ENCODE measurements around the gene TUBA8. TPM values are rescaled to one million over a fixed set of nuclear protein-coding genes. Genes with fewer than 3 reads are reported as not detected.
A peak's percentile ranks its signal among the peaks of the same experiment; 100 is the strongest.
"Not testable (repeated sequence)": the region's sequence is repeated elsewhere in the genome, so short reads cannot be mapped to it uniquely, and the experiment has no call there.

The TUBA8 gene
- total RNA-seq, 2 donors from 2014 or later = 2.3 to 27.0 TPM

DNA sequence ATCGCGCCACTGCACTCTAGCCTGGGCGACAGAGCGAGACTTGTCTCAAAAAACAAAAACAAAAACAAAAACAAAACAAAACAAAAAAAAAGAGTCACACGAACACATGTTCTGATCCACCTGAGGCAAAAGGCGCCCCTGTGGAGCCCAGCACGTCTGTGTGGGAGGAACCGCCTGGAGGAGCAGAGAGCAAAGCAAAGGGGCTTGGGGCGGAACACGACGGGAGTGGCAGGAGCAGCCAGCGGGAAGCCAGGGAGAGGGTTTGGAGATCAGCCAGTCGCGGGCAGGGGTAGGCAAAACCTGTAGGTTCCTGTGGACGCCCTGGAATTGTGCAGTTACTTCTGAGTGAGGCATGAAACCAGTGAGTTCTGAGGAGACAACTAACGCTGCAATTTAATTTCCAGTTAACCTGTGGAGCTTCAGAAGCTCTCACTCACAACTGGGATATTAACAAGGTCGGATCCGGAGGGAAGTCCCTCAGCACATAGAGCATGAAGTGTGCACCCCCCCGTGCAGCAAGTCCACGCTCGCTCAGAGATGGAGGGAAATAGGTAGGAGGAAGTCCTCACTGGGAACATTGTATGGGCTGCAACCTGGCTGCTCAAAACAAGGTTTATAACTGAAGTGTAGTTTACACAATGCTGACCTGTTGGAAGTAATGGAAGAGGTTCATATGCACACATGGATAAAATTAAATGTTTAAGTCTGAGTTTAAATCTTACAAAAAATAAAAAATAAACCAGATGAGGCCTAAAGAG, 26.1 kb downstream of the TUBA8 start:
- no peaks in the 10 kb centered on the region for H3K9me3 ChIP-seq (ENCODE audit: control insufficient read depth, low read length, poor library complexity, severe bottlenecking)
- DNase-seq = no peak
- no peaks in the 10 kb centered on the region for H3K27me3 Mint-ChIP-seq
- peaks cover 2% of the 10 kb centered on the region for H3K4me1 Mint-ChIP-seq
- H3K27ac Mint-ChIP-seq = no peak overlapping the region
- ATAC-seq = no peak
- H3K4me3 Mint-ChIP-seq = no peak overlapping the region
- H3K36me3 Mint-ChIP-seq (ENCODE audit: low read depth) = peaks cover 2% of the 10 kb centered on the region

DNA sequence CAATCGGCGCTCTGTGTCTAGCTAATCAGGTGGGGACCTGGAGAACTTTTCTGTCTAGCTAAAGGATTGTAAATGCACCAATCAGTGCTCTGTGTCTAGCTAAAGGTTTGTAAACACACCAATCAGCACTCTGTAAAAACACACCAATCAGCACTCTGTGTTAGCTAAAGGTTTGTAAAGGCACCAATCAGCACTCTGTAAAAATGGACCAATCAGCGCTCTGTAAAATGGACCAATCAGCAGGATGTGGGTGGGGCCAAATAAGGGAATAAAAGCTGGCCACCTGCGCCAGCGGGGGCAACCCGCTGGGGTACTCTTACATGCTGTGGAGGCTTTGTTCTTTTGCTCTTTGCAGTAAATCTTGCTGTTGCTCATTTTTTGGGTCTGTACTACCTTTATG, 30.4 kb downstream of the TUBA8 start:
- not testable (repeated sequence) for H3K4me3 Mint-ChIP-seq; H3K4me1 Mint-ChIP-seq; DNase-seq; H3K9me3 ChIP-seq (ENCODE audit: control insufficient read depth, low read length, poor library complexity, severe bottlenecking); H3K36me3 Mint-ChIP-seq (ENCODE audit: low read depth); H3K27ac Mint-ChIP-seq; ATAC-seq; H3K27me3 Mint-ChIP-seq

DNA sequence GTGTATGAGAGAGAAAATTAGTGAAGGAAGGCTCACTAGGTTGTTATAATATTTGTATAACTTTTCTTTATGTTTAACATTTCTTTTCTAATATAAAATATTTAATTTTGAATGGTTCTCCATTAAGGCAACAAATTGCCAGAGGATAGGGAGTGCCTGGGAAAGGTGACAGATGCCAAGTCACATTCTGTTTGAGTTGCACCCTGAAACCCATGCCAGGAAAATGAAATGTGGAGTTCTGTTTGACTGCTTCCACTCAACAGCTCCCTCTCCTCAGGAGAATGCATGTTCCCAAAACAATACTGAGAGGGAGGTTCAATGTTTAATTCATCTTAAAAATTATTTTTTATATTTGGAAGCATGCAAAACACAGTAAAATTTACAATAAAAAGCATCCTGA, 33.5 kb downstream of the TUBA8 start:
- H3K36me3 Mint-ChIP-seq (ENCODE audit: low read depth) = no peaks in the 10 kb centered on the region
- DNase-seq (no peak), ATAC-seq (no peak)
- no peaks in the 10 kb centered on the region for H3K27me3 Mint-ChIP-seq
- no peaks in the 10 kb centered on the region for H3K9me3 ChIP-seq (ENCODE audit: control insufficient read depth, low read length, poor library complexity, severe bottlenecking)
- no peak overlapping the region for H3K27ac Mint-ChIP-seq
- H3K4me1 Mint-ChIP-seq = peaks cover 15% of the 10 kb centered on the region
- H3K4me3 Mint-ChIP-seq = no peak overlapping the region

DNA sequence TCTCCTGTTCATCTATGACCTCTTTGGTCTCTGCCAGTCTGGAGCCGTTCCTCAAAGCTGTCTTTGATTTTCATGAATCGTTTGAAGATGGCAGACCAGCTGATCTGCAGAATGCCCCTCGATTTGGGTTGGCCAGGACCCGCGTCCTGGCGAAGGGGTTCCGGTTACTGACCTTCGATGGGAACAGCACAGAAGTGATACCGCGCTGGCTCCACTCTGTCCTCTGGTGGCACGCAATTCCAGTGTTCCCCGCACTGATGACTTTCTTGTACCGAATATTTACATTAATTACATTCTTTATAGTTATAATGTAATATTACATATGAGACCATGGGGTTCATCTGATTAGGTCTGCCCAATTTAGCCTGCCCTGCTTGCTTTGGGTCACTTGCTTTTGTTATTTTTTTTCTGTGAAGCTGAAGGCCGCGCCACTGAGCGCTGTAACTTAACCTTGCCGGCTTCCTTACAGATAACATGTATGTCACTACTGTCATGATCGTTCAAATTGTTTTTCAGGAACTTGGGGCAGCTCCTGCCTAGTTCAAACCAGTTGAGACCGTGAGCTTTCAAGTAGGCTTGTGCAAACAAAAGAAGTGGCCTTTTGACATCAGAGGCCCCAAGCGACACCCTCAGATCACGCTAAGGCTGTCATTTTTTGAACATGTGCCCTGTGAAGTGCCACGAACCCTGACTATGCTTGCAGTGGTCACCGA, 35.2 kb downstream of the TUBA8 start:
- H3K4me3 Mint-ChIP-seq = no peak overlapping the region
- no peaks in the 10 kb centered on the region for H3K27me3 Mint-ChIP-seq
- DNase-seq = no peak
- no peak overlapping the region for H3K27ac Mint-ChIP-seq
- no peaks in the 10 kb centered on the region for H3K36me3 Mint-ChIP-seq (ENCODE audit: low read depth)
- ATAC-seq = no peak
- H3K4me1 Mint-ChIP-seq = peaks cover 23% of the 10 kb centered on the region
- H3K9me3 ChIP-seq (ENCODE audit: control insufficient read depth, low read length, poor library complexity, severe bottlenecking) = no peaks in the 10 kb centered on the region

DNA sequence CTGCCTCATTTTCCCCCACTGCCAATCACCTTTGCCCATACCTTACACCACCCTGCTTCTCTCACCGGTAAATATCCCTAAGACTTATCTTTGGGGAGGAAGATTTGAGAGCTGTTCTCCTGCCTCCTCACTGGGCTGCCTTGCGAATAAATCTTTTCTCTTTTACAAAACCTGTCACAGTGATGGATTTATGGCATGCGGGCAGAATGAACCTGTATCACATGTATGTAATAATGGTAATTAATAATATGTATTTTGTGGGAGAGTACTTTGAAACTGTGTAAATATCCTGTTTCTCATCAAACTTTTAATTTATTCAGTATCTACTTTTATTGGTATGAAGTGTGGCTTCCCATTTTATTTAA, 35.8 kb downstream of the TUBA8 start:
- Mint-ChIP-seq H3K4me3 (no peak overlapping the region), H3K27ac (no peak overlapping the region), H3K4me1 (peaks cover 26% of the 10 kb centered on the region), H3K27me3 (no peaks in the 10 kb centered on the region), H3K36me3 (ENCODE audit: low read depth) (no peaks in the 10 kb centered on the region)
- ATAC-seq (no peak), DNase-seq (no peak)
- no peaks in the 10 kb centered on the region for H3K9me3 ChIP-seq (ENCODE audit: control insufficient read depth, low read length, poor library complexity, severe bottlenecking)

DNA sequence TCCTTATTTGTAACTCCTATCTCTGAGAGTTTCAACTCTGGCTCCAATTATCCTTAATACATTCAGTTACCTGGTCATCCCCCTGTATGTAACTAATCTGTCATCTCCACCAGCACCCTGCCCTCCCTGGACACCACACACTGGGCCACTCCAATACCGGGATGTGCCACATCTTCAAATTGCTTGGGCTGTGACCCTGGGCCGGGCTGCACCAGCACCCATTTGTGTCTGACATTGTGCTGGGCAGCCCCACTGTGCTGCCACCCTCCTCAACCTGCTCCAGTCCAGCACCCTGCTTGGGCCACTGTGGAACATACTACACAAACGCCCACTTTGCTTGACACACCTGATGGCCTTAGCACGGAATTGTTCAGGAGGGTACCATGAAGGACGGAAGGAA, 37.2 kb downstream of the TUBA8 start:
- H3K4me3 Mint-ChIP-seq = no peak overlapping the region
- H3K27me3 Mint-ChIP-seq = no peaks in the 10 kb centered on the region
- H3K36me3 Mint-ChIP-seq (ENCODE audit: low read depth) = no peaks in the 10 kb centered on the region
- no peak for DNase-seq
- H3K4me1 Mint-ChIP-seq = peaks cover 30% of the 10 kb centered on the region
- H3K9me3 ChIP-seq (ENCODE audit: control insufficient read depth, low read length, poor library complexity, severe bottlenecking) = no peaks in the 10 kb centered on the region
- no peak for ATAC-seq
- H3K27ac Mint-ChIP-seq = peak overlapping the region; percentile 77

DNA sequence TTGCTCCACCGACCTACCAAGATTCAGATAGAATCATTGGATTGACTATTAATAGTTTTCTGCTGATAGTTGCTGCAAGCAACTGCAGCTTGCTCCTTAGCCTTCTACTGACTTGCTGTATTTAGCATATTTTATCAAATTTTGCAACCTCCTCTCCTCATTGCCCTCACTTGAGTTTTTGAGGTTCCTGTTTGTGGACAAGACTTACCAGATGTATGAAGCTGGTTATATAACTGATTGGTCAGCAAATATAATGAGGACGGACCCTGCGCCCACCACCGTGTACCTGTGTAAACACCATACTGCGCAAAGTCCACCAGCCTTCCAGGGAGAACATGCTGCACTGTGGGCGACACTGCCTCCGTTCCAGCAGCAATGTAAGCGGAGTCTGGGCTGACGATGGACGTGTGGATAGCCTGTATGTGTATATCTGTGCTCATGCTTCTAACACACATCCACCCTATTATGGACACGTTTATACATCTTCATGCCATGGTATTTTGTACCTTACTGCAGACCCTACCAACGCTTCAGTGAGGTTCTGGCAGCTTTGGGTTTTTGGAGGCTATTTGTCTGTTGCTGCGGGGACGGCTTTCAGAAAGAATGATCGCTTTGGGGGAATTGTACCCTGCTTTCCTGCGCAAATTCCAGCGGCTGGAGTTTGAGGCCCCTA, 37.8 kb downstream of the TUBA8 start:
- H3K27ac Mint-ChIP-seq = no peak overlapping the region
- peaks cover 27% of the 10 kb centered on the region for H3K4me1 Mint-ChIP-seq
- no peaks in the 10 kb centered on the region for H3K9me3 ChIP-seq (ENCODE audit: control insufficient read depth, low read length, poor library complexity, severe bottlenecking)
- H3K36me3 Mint-ChIP-seq (ENCODE audit: low read depth) = no peaks in the 10 kb centered on the region
- H3K4me3 Mint-ChIP-seq = no peak overlapping the region
- ATAC-seq (no peak), DNase-seq (no peak)
- H3K27me3 Mint-ChIP-seq = no peaks in the 10 kb centered on the region

DNA sequence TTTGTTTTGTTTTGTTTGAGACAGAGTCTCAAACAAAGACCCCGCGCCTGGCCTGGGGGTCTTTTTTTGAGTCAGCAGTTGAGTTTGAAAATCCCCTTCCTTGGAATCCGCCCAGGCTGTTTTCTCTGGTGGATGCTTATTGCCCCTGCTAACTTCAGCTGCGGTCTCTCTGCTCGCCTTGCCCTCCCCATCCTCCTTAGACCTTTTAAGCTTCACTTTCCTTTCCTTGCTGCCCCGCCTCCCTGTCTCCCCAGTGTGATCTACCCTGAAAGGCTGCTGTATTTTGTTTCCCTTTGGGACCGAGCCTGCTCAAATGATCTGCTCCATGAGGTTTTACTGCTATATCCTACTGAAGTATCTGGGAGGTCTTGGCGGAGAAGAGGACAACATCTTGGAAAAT, 41.9 kb downstream of the TUBA8 start:
- H3K9me3 ChIP-seq (ENCODE audit: control insufficient read depth, low read length, poor library complexity, severe bottlenecking) = no peaks in the 10 kb centered on the region
- ATAC-seq = no peak
- H3K4me3 Mint-ChIP-seq = peak overlapping the region; percentile 60
- no peak for DNase-seq
- peak overlapping the region; percentile 72 for H3K27ac Mint-ChIP-seq
- H3K4me1 Mint-ChIP-seq = peaks cover 31% of the 10 kb centered on the region
- H3K36me3 Mint-ChIP-seq (ENCODE audit: low read depth) = no peaks in the 10 kb centered on the region
- H3K27me3 Mint-ChIP-seq = no peaks in the 10 kb centered on the region

DNA sequence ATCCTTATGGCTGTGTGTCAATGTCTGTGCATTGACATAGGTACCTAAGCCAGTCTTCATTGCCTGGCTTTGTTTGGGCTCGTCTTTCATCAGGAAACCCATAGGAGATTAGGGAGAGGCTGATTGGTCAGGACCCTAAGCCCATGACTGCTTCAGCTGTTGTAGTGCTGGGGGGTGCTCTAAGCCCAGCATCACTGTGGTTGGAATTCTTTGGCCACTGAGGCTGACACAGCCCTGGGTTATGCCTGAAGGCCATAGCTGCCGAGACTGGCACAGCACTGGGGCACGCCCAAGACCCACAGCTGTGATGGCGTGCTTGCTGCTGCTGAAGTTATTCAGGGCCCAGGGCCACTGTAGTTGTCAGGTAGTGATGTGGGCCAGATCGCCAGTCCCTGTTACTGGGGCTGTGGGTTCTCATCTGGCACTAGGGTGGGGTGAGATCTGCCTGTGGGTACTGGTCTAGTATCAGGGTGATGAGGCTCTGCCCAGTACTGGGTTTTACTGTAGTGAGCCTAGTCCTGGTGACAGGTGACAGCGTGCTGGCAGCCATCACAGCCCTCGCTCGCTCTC, 44.3 kb downstream of the TUBA8 start:
- no peaks in the 10 kb centered on the region for H3K36me3 Mint-ChIP-seq (ENCODE audit: low read depth)
- H3K4me1 Mint-ChIP-seq = peaks cover 18% of the 10 kb centered on the region
- DNase-seq (no peak), ATAC-seq (no peak)
- H3K27me3 Mint-ChIP-seq = no peaks in the 10 kb centered on the region
- H3K27ac Mint-ChIP-seq = peak overlapping the region; percentile 37
- H3K4me3 Mint-ChIP-seq = no peak overlapping the region
- H3K9me3 ChIP-seq (ENCODE audit: control insufficient read depth, low read length, poor library complexity, severe bottlenecking) = no peaks in the 10 kb centered on the region

DNA sequence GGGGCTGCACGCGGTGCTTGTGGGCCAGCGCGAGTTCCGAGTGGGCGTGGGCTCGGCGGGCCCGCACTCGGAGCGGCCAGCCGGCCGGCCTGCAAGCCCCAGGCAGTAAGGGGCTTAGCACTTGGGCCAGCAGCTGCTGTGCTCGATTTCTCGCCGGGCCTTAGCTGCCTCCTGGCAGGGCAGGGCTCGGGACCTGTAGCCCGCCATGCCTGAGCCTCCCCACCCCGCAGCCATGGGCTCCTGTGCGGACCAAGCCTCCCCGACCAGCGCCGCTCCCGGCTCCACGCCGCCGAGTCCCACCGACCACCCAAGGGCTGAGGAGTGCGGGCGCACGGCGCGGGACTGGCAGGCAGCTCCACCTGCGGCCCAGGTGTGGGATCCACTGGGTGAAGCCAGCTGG, 44.9 kb downstream of the TUBA8 start:
- not testable (repeated sequence) for H3K27ac Mint-ChIP-seq; H3K4me3 Mint-ChIP-seq; DNase-seq; H3K36me3 Mint-ChIP-seq (ENCODE audit: low read depth); H3K9me3 ChIP-seq (ENCODE audit: control insufficient read depth, low read length, poor library complexity, severe bottlenecking); ATAC-seq; H3K27me3 Mint-ChIP-seq
- peaks cover 15% of the 10 kb centered on the region for H3K4me1 Mint-ChIP-seq

DNA sequence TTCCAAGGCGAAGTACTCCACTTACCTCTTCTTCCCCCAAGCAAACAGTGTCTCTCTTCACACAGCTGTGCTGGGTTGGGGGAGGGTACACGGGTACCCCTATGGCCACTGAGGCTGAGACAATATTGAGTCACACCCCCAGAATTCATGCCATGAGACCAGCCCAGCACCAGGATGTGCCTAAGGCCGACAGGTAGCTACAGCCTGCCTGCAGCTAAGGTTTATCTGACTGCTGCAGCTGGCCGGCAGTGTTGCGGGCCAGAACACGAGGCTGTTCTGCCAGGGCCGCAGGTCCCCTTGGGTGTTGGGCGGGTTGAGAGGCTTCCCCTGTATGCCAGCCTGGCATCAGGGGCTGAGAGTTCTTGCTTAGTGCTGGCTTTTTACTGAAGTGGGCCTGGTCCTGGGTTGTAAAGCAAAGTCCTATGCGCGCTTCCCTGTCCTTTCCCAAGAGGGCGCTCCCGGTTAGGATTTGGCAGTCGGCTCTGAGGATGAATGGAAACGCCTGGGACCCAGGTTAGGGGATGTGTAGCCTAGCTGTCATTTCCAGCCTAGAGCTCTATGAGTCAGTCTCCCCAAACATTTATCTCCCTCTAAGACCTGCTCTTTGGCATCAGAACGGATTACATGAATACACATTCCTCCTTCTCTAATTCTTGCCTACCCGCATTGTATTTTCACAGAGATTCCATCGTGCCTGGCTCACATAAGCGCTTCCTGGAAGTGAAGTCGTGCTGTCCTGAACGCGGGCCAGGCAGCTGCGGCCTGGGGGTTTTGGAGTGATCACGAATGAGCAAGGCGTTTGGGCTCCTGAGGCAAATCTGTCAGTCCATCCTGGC, 46.5 kb downstream of the TUBA8 start:
- Mint-ChIP-seq H3K4me1 (peaks cover 10% of the 10 kb centered on the region), H3K27me3 (no peaks in the 10 kb centered on the region), H3K4me3 (no peak overlapping the region), H3K27ac (no peak overlapping the region), H3K36me3 (ENCODE audit: low read depth) (no peaks in the 10 kb centered on the region)
- DNase-seq (peak in 2 of 3 donors; percentile 23 to 25), ATAC-seq (peak; percentile 39)
- no peaks in the 10 kb centered on the region for H3K9me3 ChIP-seq (ENCODE audit: control insufficient read depth, low read length, poor library complexity, severe bottlenecking)

DNA sequence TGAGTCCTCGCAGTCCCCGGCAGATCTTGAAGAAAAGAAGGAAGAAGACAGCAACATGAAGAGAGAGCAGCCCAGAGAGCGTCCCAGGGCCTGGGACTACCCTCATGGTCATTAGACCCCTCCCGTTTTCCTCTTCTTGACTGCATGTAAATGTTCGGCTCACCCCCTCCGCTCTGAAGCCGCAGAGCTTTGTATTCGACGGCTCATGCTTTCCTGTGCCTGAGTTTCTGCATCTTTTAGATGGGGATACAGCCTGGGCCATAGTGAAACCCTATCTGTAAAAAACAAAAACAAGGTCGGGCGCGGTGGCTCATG, 47.1 kb downstream of the TUBA8 start:
- peaks cover 7% of the 10 kb centered on the region for H3K4me1 Mint-ChIP-seq
- H3K4me3 Mint-ChIP-seq = no peak overlapping the region
- H3K27ac Mint-ChIP-seq = peak overlapping the region; percentile 8
- ATAC-seq = no peak
- H3K27me3 Mint-ChIP-seq = no peaks in the 10 kb centered on the region
- no peak for DNase-seq
- no peaks in the 10 kb centered on the region for H3K9me3 ChIP-seq (ENCODE audit: control insufficient read depth, low read length, poor library complexity, severe bottlenecking)
- no peaks in the 10 kb centered on the region for H3K36me3 Mint-ChIP-seq (ENCODE audit: low read depth)

DNA sequence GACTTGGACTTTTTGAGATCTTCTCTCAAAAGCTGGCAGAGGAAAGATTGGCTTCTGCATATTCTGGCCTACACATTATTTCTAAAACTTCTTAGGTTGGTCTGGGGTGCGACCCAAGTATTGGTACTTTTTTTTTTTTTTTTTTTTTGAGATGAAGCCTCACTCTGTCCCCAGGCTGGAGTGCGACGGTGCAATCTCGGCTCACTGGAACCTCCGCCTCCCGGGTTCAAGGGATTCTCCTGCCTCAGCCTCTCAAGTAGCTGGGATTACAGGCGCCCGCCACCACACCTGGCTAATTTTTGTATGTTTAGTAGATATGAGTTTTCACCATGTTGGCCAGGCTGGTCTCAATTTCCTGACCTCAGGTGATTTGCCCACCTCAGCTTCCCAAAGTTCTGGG, 50.0 kb downstream of the TUBA8 start:
- not testable (repeated sequence) for ATAC-seq; H3K27me3 Mint-ChIP-seq; H3K4me3 Mint-ChIP-seq; H3K9me3 ChIP-seq (ENCODE audit: control insufficient read depth, low read length, poor library complexity, severe bottlenecking); H3K36me3 Mint-ChIP-seq (ENCODE audit: low read depth); H3K4me1 Mint-ChIP-seq; DNase-seq
- H3K27ac Mint-ChIP-seq = peak overlapping the region; percentile 9
